ENCODE results near the gene LIPG. TPM values are rescaled to one million over a fixed set of nuclear protein-coding genes. Genes with fewer than 3 reads are reported as not detected.

Gene LIPG
- polyA plus RNA-seq, 5 donors, result 8.4 to 22.9 (median 10.9) TPM

DNA sequence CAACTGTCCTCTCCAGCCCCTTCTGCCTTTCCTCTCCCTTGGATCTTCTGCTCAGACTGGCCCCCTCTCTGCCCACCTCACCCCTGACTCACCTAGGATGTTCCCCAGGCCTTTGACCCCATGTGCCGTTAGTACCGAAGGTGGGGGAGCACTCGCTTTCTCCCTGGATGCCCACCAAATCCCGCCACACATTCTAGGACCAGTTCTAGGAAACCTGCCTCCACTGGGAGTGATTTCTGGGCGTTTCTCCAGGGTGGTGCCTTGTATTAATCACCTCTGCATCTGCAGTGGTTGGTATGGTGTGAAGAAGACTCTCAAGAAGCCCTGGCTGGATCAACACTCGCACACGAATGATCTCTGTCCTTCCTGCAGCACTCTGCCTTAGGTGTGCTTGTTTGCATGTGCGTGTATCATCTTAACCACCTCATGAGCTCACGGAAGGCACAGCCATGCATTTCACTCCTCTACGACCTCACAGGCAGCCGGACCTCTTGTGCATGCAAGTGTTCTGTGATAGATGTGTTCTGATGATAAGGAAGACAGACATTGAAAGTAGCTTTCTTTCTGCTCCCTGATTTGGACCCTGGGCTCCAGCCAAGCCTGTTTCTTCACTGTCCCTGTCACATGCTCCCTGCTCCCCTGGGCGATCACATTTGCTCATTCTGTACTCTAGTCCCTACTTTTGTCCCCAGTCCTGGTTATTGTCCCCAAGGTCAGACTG, 69.4 kb downstream of the LIPG start:
- no peak for DNase-seq

DNA sequence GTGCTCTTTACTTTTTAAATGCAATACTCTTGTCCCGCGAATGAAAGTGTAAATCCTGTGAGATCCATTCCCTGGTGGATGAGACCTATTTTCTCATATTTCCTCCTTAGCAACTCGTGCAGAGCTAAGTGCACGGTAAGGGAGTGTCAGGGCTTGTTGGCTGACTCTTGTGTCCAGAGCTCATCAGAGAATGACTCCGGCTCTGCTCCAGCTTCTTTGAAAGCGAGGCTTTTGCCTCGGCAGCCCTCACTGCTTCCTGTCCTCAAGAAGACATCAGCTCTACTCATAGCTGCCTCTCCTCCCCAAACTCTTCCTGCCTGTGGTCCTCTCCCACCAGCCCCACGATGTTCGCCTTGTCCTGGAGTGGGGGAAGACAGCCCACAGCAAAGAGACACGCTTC, 70.7 kb downstream of the LIPG start:
- DNase-seq, result no peak

DNA sequence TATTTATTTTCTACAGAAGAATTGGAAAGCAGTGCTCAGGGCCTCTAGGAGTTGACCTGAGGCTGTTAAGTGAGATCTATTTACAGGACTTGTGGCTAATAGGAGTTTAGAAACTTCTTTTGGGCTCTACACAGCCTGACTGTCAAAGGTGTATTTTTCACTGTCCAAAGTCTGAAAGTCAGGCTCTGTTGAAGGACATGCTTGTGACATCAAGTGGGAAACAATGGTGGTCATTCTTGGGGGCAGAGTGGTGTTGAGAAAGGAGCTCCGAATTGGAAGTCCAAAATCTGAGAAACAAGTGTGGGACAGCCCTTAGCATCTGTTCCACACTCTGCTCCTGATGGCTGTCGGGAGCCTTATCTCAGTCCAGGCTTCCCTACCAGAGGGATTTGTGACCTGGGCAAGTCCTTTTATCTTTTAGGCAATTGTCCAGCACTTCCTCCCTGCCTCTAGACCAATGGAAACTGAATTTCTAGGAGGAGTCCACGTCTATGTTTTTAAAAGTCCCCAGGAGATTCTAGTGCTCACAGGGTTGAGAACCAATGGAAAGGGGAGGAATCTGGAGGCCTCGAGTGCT, 76.4 kb downstream of the LIPG start:
- DNase-seq, result no peak

DNA sequence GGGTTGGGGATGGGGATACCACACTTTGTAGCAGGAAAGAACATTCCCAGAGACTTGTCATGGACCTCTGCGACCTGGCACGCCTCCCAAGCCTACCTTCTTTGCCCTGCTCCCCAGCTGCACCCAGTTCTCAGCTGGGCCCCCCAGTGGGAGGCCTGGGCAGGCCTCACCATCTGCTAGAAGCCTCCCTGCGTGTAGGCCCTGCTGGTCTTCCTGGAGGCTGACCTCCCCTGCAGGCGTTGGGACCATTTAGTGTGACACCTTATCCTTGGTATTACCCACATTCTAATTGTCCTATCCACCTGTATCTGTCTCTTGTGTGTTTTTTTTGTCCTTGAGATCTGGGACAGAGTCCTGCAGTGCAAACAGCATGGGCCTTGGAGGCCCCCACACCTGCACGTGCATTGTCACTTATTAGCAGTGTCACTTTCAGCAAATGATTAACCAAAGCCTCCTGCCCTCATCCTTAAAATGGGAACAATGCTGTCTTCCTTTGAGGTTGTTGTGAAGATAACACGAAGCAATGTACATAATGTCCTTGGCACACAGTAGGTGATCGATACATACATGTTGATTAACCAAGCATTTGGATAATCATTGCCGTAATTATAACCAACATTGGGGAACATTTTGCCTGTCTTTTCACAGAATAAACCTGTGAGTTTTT, 77.2 kb downstream of the LIPG start:
- no peak for DNase-seq

DNA sequence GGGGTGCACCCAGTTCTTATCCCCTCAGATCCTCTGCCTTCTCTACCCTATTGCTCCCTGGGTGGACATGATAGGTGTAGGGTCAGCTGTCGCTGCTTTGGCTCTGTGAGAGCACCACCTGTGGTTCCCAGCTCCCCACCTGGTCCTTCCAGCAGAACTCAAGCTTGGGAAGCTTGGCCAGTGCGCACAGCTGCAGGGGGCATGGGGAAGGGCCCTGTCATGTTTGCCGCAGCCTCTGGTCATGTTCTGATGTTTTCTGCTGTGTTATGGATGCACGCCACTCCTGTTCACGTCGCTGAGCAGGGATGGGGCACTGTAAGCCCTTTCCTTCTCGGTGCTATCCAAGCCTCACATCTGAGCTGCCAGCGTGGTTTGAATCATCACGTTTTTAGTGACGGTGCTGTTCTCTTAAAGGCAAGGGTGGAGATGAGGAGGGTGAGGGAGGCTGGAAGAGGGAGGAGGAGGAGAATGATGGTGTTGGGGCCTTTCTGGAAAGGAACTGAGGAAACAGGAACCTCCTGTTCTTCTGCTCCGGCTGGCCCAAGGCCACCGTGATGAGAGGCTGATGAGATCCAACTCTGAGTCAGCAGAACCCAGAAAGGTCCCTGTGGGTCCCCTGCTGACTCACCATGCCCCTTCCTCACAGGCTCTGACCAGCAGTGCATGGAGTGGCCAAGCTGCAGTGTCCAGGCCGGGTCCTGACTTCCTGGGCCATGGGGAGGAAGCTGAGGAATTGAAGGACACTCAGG, 78.0 kb downstream of the LIPG start:
- DNase-seq, result no peak

DNA sequence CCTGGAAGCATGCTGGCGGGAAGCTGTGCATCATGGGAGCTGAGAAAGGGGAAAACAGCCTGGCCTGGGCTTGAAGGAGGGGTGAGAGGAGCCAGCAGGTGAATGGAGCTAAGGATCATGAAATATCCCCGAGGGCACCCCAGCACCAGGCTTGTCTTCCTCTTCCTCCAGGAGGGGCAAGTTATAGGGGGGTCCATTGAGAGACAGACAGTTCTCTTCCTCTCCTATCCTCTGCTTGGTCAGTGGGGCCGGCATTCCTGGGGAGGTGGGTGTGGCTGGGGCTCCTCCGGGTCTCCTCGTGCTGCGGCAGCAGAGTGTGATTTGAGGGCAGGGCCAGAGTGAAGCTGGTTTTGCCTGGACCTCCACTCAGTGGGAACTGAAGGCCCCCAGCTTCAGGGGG, 78.9 kb downstream of the LIPG start:
- no peak for DNase-seq

DNA sequence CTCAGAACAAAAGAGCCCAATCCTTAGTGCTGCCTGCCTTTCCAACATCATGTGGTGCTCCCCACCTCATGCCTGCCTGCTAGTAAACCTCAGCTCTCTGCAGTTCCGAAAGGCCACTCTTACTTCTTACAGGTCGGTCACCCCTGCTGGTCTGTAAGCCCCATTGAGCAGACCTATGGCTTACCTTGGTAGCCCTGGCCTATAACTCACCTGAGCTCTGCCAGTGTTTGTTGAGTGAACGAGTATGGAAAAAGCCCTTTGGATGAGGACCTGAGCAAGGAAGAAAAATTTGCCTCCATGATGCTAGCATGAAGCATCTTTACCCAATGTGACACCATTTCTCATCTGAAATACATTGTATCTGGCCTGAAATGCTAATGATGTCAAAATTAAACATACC, 83.3 kb downstream of the LIPG start:
- DNase-seq, result no peak

DNA sequence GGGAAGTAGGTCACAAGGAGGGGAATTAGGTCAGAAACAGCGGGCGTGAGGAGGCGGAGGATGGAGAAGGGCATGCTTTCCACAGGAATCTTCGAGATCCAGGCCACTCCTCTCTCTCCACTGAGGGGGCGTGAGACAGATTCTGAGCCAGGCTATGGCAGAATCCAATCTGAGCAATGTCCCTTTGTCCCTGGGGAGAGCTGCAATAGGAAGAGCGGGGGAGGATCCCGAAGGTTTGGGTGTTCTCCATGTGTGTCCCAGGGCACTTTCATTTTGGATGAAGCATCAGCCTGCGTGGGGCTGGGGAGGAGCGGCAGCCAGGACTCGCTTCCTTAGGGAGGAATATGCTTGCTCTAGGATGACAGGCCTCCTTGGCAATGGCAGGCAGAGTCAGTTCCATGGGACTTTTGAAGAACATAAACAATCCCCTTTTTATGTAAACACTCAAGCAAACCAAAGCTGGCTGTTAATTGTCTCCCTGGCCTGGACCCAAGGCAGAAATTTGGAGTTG, 84.0 kb downstream of the LIPG start:
- DNase-seq, result peak; percentile 75 to 77

DNA sequence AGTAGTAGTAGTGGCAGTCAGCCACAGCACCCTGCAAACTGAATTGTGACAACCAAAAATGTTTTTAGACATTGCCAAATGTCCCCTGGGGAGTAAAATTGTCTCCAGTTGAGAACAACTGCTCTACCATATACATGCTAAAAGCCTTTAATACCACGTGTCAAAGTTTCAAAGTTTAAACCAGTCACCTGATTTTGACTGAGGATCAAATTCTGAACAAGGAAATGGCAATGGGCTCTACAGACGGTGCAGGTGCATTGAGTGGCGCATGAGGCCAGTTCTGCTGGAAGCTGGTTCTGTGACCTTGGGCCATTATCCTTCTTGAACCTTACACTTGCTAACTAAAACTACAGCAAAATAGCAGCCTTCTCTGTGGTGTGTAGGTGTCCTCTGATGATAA, 85.0 kb downstream of the LIPG start:
- no peak for DNase-seq

DNA sequence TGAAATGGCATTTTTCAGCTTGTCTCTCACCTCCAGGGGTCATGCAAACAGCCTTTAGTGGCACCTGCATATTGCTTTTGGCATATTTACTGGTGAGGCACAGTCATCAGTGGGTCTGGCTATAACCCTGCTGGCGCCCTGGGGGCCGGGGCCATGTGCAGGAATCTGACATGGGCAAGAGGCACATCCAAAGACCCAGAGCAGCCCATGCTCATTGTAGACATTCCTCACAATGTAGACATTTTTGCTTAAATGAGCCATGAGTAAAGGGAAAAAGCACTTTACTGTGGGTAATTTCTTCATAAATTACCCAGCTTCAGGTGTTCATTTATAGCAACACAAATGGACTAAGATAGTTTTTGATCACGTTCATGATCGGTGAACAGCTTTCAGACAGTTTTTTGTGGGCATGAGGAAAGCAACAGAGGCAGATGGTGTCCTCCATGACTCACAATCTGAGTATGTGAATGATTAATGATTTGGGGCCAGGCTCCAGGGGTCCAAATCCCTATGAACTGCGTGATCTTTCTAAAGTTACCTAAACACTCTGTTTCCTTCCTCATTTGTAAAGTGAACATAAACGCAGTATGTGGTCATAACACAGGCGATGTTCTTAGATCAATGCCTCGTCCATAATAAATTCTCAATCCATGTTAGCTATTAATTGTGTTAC, 85.8 kb downstream of the LIPG start:
- no peak for DNase-seq

DNA sequence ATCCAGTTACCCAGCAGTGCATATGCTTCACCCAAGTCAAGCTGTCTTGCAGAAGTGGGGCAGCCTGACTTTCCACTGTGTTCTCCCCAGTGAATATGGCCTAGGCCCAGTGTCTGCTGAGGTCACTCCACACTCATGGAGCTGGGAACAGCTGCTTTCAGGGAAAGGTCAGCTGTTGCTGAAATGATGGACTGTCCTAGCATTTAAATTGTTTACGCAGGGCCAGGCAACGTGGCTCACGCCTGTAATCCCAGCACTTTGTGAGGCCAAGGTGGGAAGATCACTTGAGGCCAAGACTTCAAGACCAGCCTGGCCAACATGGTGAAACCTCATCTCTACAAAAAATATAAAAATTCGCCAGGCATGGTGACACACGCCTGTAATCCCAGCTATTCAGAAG, 86.5 kb downstream of the LIPG start:
- DNase-seq, result no peak

Other genes starting within 250 kb of the LIPG start
- gene DYM, start 101.4 kb upstream of the LIPG start, polyA plus RNA-seq (ENCODE audit: insufficient read depth in 1 of 5, insufficient read length in 5 of 5, low replicate concordance in 1 of 5), result 10 to 100 TPM; 38.0 to 56.1 (median 51.8) TPM
- 10 to 100 TPM; 20.6 to 32.0 (median 26.0) TPM for gene C18orf32, start 74.8 kb upstream of the LIPG start, polyA plus RNA-seq (ENCODE audit: insufficient read depth in 1 of 5, insufficient read length in 5 of 5, low replicate concordance in 1 of 5)
- gene RPL17, start 69.6 kb upstream of the LIPG start, polyA plus RNA-seq (ENCODE audit: insufficient read depth in 1 of 5, insufficient read length in 5 of 5, low replicate concordance in 1 of 5), result 1,000 to 10,000 TPM; 2,625 to 3,478 (median 2,703) TPM

All from right lung (tissue), 5 donors.